ENCODE data around the gene MCC.

DNA sequence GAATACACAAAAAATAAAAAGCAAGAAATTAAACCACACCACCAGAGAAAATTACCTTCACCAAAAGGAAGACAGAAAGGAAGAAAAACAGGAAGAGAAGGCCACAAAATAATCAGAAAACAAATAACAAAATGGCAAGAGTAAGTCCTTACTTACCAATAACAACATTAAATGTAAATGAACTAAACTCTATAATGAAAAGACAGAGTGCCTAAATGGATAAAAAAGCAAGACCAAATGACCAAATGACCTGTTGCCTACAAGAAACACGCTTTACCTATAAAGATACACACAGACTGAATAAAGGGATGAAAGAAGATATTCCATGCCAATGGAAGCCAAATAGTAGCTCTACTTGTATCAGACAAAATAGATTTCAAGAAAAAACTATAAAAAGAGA, 140.7 kb downstream of the MCC start:
- no peak for TF ChIP-seq CTCF (IDR thresholded peaks at IDR 0.05; ENCODE audit: insufficient read depth, low read length, poor library complexity, severe bottlenecking)
- TF ChIP-seq EZH2phosphoT487 (conservative IDR thresholded peaks at IDR 0.05; ENCODE audit: low read length) = no peak
